Activated CD8-positive, alpha-beta memory T cell treated with anti-CD3 and anti-CD28 coated beads for 24 hours (primary cell): ENCODE results near the gene WASHC4.
"Not testable (repeated sequence)": the region's sequence is repeated elsewhere in the genome, so short reads cannot be mapped to it uniquely, and the experiment has no call there.

Experiments
- DNase-seq: peaks from one replicate; pipeline ENCODE4 v3.0.0-alpha.2; 2020

Gene WASHC4

GRCh38 chr12:105091476-105092206 lies 15.9 kb upstream of the WASHC4 start:
- no peak for DNase-seq

DNA sequence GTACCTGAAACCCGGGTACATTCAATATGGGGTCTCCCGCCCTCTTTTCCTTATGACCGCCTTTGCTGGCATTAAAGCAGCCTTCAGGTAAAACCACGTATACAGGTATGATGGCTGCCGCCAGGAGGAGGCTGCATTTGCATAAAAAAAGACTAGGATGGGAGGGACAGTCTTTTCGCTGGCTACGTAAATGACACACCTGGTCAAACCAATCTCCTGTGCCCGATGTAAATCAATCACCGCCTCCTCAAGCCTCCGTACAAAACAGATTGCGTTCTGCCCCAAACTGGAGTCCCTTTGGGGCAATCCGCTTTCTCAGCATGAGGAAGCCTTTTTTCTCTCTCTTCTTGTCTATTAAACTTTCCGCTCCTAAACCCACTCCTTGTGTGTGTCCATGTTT lies 15.2 kb upstream of the WASHC4 start:
- DNase-seq = no peak

- DNase-seq = not testable (repeated sequence)
These were observed 12.2 kb upstream of the WASHC4 start for GRCh38 chr12:105095338-105095737.

GRCh38 chr12:105099356-105099755 lies 8.2 kb upstream of the WASHC4 start:
- no peak for DNase-seq

- no peak for DNase-seq
These were observed 7.1 kb upstream of the WASHC4 start for GRCh38 chr12:105100207-105100985.

- DNase-seq = no peak
These were observed 6.5 kb upstream of the WASHC4 start for GRCh38 chr12:105100998-105101397.

- no peak for DNase-seq
These were observed 4.9 kb upstream of the WASHC4 start for GRCh38 chr12:105102673-105103072.

- no peak for DNase-seq
These were observed 2.8 kb upstream of the WASHC4 start for GRCh38 chr12:105104762-105105161.

GRCh38 chr12:105106621-105107020 lies 910 bp upstream of the WASHC4 start:
- no peak for DNase-seq

DNA sequence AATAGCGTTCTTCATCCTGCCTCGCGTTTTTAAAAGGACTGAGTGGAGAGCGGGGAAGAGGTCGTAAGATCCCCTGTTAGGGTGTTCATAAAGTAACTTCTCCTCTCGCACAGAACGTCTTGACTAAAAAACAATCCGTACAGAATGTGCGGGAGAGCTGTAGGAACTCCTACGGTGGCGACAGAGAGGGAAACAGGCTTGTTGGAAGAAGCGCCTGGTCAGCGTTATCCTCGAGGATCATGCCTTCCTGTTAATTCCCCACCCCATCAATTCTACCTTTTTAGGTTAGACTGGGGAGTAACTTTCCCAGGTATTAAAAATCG lies 399 bp upstream of the WASHC4 start:
- DNase-seq = no peak

DNA sequence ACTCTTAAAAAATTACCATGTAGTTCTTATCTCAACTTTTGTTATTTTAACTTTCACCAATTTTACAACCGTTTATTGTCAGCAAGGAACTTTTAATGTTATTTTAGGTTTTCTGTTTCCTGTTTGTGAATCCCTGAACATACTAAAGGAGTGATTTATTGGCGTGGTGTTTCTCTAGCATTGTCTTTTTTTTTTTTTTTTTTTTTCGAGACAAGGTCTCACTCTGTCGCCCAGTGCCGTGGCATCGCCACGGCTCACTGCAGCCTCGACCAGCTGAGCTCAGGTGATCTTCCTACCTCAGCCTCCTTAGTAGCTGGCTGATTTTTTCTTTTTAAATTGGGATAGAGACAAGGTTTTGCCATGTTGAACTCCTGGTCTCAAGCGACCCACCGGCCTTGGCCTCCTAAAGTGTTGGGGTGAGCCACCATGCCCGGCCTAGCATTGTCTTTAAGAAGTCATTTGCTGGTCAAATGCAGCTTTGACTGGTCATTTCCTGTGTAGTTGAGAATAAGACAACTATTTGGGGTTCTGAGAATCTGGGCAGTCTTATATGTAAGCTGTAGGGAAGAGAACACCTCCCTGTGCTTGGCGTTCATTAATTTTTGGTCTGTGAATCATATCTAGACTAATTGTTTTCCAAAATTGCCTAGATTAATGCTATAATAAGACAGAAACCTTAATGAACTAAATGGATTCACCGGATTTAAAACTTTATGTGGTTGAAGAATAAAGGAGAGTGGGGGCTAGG lies 2.1 kb downstream of the WASHC4 start:
- no peak for DNase-seq

GRCh38 chr12:105110851-105111250 lies 3.3 kb downstream of the WASHC4 start:
- DNase-seq = no peak

DNA sequence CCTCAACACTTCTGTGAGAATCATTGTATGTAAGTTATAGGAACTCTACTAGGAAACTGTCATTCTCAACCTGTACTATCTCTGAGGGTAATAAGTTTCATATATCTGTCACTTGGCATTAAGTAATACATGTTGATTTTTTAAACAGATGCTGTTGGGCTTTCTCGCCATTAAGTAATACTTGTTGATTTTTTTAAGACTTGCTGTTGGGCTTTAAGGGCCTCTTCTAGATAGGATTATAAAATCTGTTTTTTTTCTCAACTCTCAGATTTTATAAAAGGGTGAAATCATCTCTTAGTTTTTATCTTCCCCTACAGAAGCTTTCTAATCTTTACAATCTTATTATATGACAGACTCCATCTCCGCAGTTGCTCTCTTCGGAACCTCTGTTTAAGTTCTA lies 5.6 kb downstream of the WASHC4 start:
- DNase-seq = no peak

GRCh38 chr12:105116969-105117368 lies 9.4 kb downstream of the WASHC4 start:
- DNase-seq = no peak

GRCh38 chr12:105120551-105120950 lies 13.0 kb downstream of the WASHC4 start:
- no peak for DNase-seq

DNA sequence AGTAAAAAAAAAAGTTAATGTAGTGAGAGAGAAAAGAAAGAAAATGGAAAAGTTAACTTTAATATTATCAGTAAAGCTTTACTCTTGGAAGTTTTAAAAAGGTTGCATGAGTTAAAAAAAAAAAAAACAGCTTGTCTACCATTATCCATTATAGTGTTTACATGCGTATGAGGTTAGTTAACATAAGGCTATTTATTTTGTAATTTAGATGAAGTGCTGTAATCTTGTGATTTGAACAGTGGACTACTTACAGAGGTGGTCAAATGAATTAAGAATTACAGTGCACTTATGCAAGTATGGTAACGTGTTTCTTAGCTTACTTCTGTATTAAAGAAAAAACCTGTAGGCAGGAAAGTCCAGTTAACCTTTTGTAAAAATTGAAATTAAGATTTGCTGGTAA lies 30.7 kb downstream of the WASHC4 start:
- DNase-seq = no peak

- no peak for DNase-seq
These were observed 33.9 kb downstream of the WASHC4 start for GRCh38 chr12:105141320-105141922.

DNA sequence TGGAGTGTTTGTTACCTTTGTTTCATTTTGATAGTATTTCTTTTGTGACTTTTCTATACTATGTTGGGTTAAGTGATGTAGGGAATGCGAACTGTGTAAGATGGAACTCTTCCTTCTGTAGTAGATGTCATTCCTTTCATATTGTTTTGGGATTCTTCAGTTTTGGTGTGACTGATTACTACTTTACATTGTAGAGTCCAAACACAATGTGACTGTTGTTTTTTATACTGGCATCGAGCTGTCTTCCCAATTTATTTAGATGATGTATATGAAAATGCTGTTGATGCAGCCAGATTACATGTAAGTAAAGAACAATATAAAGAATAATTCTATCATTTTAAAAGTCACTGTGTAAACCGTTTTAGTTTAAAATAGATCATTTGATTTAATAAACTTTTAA lies 34.7 kb downstream of the WASHC4 start:
- DNase-seq = no peak

GRCh38 chr12:105156260-105156659 lies 48.7 kb downstream of the WASHC4 start:
- no peak for DNase-seq

DNA sequence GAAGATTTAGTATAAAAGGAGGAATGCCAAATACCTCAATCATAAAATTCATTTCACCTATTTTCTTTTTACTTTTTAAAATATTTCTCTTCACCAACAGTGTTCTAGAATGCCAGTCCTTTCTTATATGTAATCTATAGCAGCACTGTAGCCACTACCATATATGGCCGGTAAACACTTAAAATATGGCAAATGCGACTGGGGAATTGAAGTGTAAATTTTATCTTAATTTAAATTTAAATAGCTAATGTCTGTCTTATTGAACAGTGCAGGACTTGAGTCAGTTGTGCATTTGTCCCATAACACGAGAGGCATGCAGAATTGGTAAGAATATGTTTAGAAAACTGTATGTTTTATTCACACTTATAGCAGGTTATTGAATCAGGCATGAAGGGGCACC lies 50.1 kb downstream of the WASHC4 start:
- DNase-seq = no peak

- no peak for DNase-seq
These were observed 51.3 kb downstream of the WASHC4 start for GRCh38 chr12:105158876-105159275.

- DNase-seq = no peak
These were observed 54.6 kb downstream of the WASHC4 start for GRCh38 chr12:105162174-105162573.

DNA sequence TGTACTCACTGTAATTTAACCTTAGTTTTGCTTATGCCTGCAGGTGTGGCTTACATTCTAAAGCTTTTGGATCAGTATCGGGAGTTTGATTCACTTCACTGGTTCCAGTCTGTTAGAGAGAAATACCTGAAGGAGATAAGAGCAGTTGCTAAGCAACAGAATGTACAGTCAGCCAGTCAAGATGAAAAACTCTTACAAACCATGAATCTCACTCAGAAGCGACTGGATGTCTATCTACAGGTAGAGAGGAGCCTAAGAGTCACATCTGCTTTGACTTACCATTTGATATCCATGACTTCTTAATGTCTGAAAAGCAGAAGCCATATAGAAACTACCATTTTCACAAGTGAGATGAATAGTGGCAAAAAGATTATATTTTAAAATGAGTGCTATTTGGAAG lies 56.5 kb downstream of the WASHC4 start:
- no peak for DNase-seq

GRCh38 chr12:105166736-105167135 lies 59.2 kb downstream of the WASHC4 start:
- no peak for DNase-seq
